ENCODE data around the gene PRKCE. TPM values are rescaled to one million over a fixed set of nuclear protein-coding genes. Genes with fewer than 3 reads are reported as not detected.

The PRKCE gene
- total RNA-seq, 1 experiment from 2014 or later: 14.0 TPM

GRCh38 chr2:45814951-45815621, 163.6 kb downstream of the PRKCE start:
- ATAC-seq: no peak
- Histone ChIP-seq H3K36me3 (ENCODE audit: control insufficient read depth, insufficient read depth, low read length) (no peaks in the 10 kb centered on the region), H3K27ac (ENCODE audit: low read length) (no peak overlapping the region), H3K9me3 (ENCODE audit: control insufficient read depth, insufficient read depth, low read depth, low read length) (no peaks in the 10 kb centered on the region), H3K4me3 (ENCODE audit: low read depth in 2 of 2, low read length in 2 of 2) (no peak overlapping the region), H3K27me3 (ENCODE audit: control insufficient read depth, insufficient read depth, low read length) (no peaks in the 10 kb centered on the region), H3K4me1 (ENCODE audit: control insufficient read depth, insufficient read depth, low read length) (peaks cover 13% of the 10 kb centered on the region; the same call in 1 of the 2 replicates)
- intact Hi-C loops (cut with micrococcal nuclease; ENCODE audit: unreplicated experiment) (no loop called here), in situ Hi-C loops (cut with HindIII; ENCODE audit: low pct_unique_long_range_greater_than_20kb, low sequenced_read_pairs) (no loop called here)
- no TSS peak for BruUV-seq (replicated peaks)
- CTCF ChIA-PET: no interaction called here
- DNase-seq (ENCODE audit: low read depth, low spot score): no peak
- no peak for TF ChIP-seq SIN3A (IDR thresholded peaks at IDR 0.05; ENCODE audit: borderline replicate concordance, insufficient read depth, low read depth, low read length)
- no peak for TF ChIP-seq TCF7L2 (IDR thresholded peaks at IDR 0.05; ENCODE audit: low read depth, low read length)
- TF ChIP-seq POLR2AphosphoS5 (IDR thresholded peaks at IDR 0.05; ENCODE audit: low read depth, low read length): no peak
- TF ChIP-seq REST (IDR thresholded peaks at IDR 0.05; ENCODE audit: insufficient read depth in 1 of 2, low read depth in 2 of 2, low read length in 1 of 2): no peak
- TF ChIP-seq CTCF (IDR thresholded peaks at IDR 0.05): no peak
- POLR2A ChIA-PET: no interaction called here

- no peak overlapping the region for H3K4me3 ChIP-seq (ENCODE audit: low read depth in 2 of 2, low read length in 2 of 2)
- no TSS peak for BruUV-seq (replicated peaks)
- H3K27me3 ChIP-seq (ENCODE audit: control insufficient read depth, insufficient read depth, low read length): no peaks in the 10 kb centered on the region
- no peak for TF ChIP-seq REST (IDR thresholded peaks at IDR 0.05; ENCODE audit: insufficient read depth in 1 of 2, low read depth in 2 of 2, low read length in 1 of 2)
- TF ChIP-seq CTCF (IDR thresholded peaks at IDR 0.05): no peak
- TF ChIP-seq TCF7L2 (IDR thresholded peaks at IDR 0.05; ENCODE audit: low read depth, low read length): no peak
- intact Hi-C loops (cut with micrococcal nuclease; ENCODE audit: unreplicated experiment): no loop called here
- ATAC-seq (no peak), DNase-seq (ENCODE audit: low read depth, low spot score) (no peak)
- H3K4me1 ChIP-seq (ENCODE audit: control insufficient read depth, insufficient read depth, low read length): peaks cover 13% of the 10 kb centered on the region; the same call in 1 of the 2 replicates
- no peaks in the 10 kb centered on the region for H3K9me3 ChIP-seq (ENCODE audit: control insufficient read depth, insufficient read depth, low read depth, low read length)
- in situ Hi-C loops (cut with HindIII; ENCODE audit: low pct_unique_long_range_greater_than_20kb, low sequenced_read_pairs): no loop called here
- POLR2A ChIA-PET: no interaction called here
- CTCF ChIA-PET: no interaction called here
- no peak overlapping the region for H3K27ac ChIP-seq (ENCODE audit: low read length)
- H3K36me3 ChIP-seq (ENCODE audit: control insufficient read depth, insufficient read depth, low read length): no peaks in the 10 kb centered on the region
These were observed 164.8 kb downstream of the PRKCE start for GRCh38 chr2:45816272-45816671.
